HEK293 (cell line): ENCODE data around the gene GPHN.

Experiments used
- CTCF ChIA-PET: fragments of 350-600 bp; formaldehyde crosslinking; extraction: SDS; loops from one replicate; lab custom pipeline; 2021; ENCODE audit warnings: antibody characterized with exemption; lab: Yijun Ruan, JAX
- POLR2A ChIA-PET: fragments of 300-600 bp; formaldehyde crosslinking; extraction: SDS; loops from one replicate; lab custom pipeline; 2020; ENCODE audit warnings: antibody characterized with exemption, inconsistent platforms; lab: Yijun Ruan, JAX
- H3K27ac ChIP-seq: fragments of 200-500 bp; sonication (Bioruptor generic); 2 replicates; pipeline ENCODE4 v1.5.1; 2014; ENCODE audit warnings: low read depth, low read length, control low read depth, inconsistent platforms; ENCODE audit errors: extremely low read depth
- H3K36me3 ChIP-seq, 2 experiments: fragments of 200-500 bp in 1 of 2; sonication (Bioruptor generic) in 1 of 2; 1 replicate in 1 of 2; 2 replicates in 1 of 2; pipeline ENCODE4 v1.5.1; 2014 to 2017; ENCODE audit warnings: inconsistent platforms in 2 of 2, low read length in 2 of 2; ENCODE audit not compliant: control insufficient read depth in 2 of 2, insufficient read depth in 1 of 2
- H3K4me1 ChIP-seq: fragments of 200-500 bp; sonication (Bioruptor generic); 2 replicates; pipeline ENCODE4 v1.5.1; 2014; ENCODE audit warnings: mild to moderate bottlenecking, low read length, inconsistent platforms; ENCODE audit not compliant: control insufficient read depth, insufficient read depth
- H3K4me3 ChIP-seq: 2 replicates; pipeline ENCODE4 v1.5.1; 2011; ENCODE audit warnings: low read depth, mild to moderate bottlenecking, control low read depth, low read length, moderate library complexity
- H3K9me3 ChIP-seq: fragments of 200-500 bp; sonication (Bioruptor generic); 2 replicates; pipeline ENCODE4 v1.5.1; 2014; ENCODE audit warnings: low read depth, low read length, inconsistent platforms; ENCODE audit not compliant: control insufficient read depth, insufficient read depth
- BCL11A ChIP-seq: fragments of 450-650 bp; formaldehyde crosslinking; IDR thresholded peaks from 2 replicates; pipeline ENCODE4 v1.5.1; 2016; ENCODE audit warnings: low read depth, missing biosample characterization, missing genetic modification characterization
- GFI1B ChIP-seq: fragments of 450-650 bp; formaldehyde crosslinking; IDR thresholded peaks from 2 replicates; pipeline ENCODE4 v1.5.1; 2016; ENCODE audit warnings: missing biosample characterization, missing genetic modification characterization
- HOXA7 ChIP-seq: sonication (generic); formaldehyde crosslinking; IDR thresholded peaks from 2 replicates; pipeline ENCODE4 v1.8.1; 2022; ENCODE audit warnings: missing genetic modification reagents, borderline replicate concordance
- IKZF3 ChIP-seq: fragments of 450-650 bp; IDR thresholded peaks from 2 replicates; pipeline ENCODE4 v1.5.0; 2018; ENCODE audit warnings: missing biosample characterization, mild to moderate bottlenecking, missing genetic modification characterization, moderate library complexity
- OSR2 ChIP-seq: fragments of 450-650 bp; formaldehyde crosslinking; IDR thresholded peaks from 2 replicates; pipeline ENCODE4 v1.5.1; 2016; ENCODE audit warnings: missing biosample characterization, missing genetic modification characterization
- RBAK ChIP-seq: fragments of 450-650 bp; formaldehyde crosslinking; IDR thresholded peaks from 2 replicates; pipeline ENCODE4 v1.5.1; 2016; ENCODE audit warnings: missing biosample characterization, missing genetic modification characterization
- SETDB1 ChIP-seq: IDR thresholded peaks from one replicate; pipeline ENCODE4 v1.6.1; 2017; ENCODE audit warnings: mild to moderate bottlenecking, low read length, moderate library complexity, mixed read lengths; ENCODE audit not compliant: insufficient read length
- TRIM28 ChIP-seq: IDR thresholded peaks from 2 replicates; pipeline ENCODE4 v1.6.1; 2011; ENCODE audit warnings: low read length, control low read depth, borderline replicate concordance
- ZBTB48 ChIP-seq: fragments of 450-650 bp; formaldehyde crosslinking; IDR thresholded peaks from 2 replicates; pipeline ENCODE4 v1.5.1; 2016; ENCODE audit warnings: missing biosample characterization, missing genetic modification characterization
- ZFP3 ChIP-seq: fragments of 450-650 bp; formaldehyde crosslinking; IDR thresholded peaks from 2 replicates; pipeline ENCODE4 v1.5.1; 2016; ENCODE audit warnings: low read depth, missing biosample characterization, missing genetic modification characterization
- ZNF114 ChIP-seq: fragments of 450-650 bp; formaldehyde crosslinking; IDR thresholded peaks from 2 replicates; pipeline ENCODE4 v1.5.0; 2017; ENCODE audit warnings: missing biosample characterization, missing genetic modification characterization
- ZNF133 ChIP-seq: fragments of 450-650 bp; formaldehyde crosslinking; IDR thresholded peaks from 2 replicates; pipeline ENCODE4 v1.5.1; 2016; ENCODE audit warnings: missing biosample characterization, missing genetic modification characterization
- ZNF155 ChIP-seq: fragments of 450-650 bp; formaldehyde crosslinking; IDR thresholded peaks from 2 replicates; pipeline ENCODE4 v1.5.1; 2016; ENCODE audit warnings: missing biosample characterization, missing genetic modification characterization
- ZNF16 ChIP-seq: fragments of 450-650 bp; formaldehyde crosslinking; IDR thresholded peaks from 2 replicates; pipeline ENCODE4 v1.5.1; 2016; ENCODE audit warnings: low read depth, missing biosample characterization, missing genetic modification characterization
- ZNF169 ChIP-seq: fragments of 450-650 bp; formaldehyde crosslinking; IDR thresholded peaks from 2 replicates; pipeline ENCODE4 v1.5.1; 2016; ENCODE audit warnings: missing biosample characterization, missing genetic modification characterization
- ZNF2 ChIP-seq: fragments of 450-650 bp; formaldehyde crosslinking; IDR thresholded peaks from 2 replicates; pipeline ENCODE4 v1.5.1; 2016; ENCODE audit warnings: missing biosample characterization, missing genetic modification characterization
- ZNF350 ChIP-seq: fragments of 450-650 bp; formaldehyde crosslinking; IDR thresholded peaks from 2 replicates; pipeline ENCODE4 v1.5.0; 2017; ENCODE audit warnings: missing biosample characterization, mild to moderate bottlenecking, missing genetic modification characterization
- ZNF366 ChIP-seq: fragments of 450-650 bp; formaldehyde crosslinking; conservative IDR thresholded peaks from 2 replicates; pipeline ENCODE4 v1.5.1; 2016; ENCODE audit warnings: missing biosample characterization, missing genetic modification characterization
- ZNF433 ChIP-seq: fragments of 450-650 bp; formaldehyde crosslinking; IDR thresholded peaks from 2 replicates; pipeline ENCODE4 v1.5.1; 2016; ENCODE audit warnings: missing biosample characterization, missing genetic modification characterization, low read depth
- ZNF473 ChIP-seq: fragments of 450-650 bp; formaldehyde crosslinking; IDR thresholded peaks from 2 replicates; pipeline ENCODE4 v1.5.1; 2017; ENCODE audit warnings: missing biosample characterization, missing genetic modification characterization
- ZNF510 ChIP-seq: fragments of 450-650 bp; formaldehyde crosslinking; IDR thresholded peaks from 2 replicates; pipeline ENCODE4 v1.5.1; 2018; ENCODE audit warnings: mild to moderate bottlenecking, missing genetic modification characterization, missing biosample characterization; ENCODE audit not compliant: insufficient replicate concordance
- ZNF514 ChIP-seq: fragments of 450-650 bp; formaldehyde crosslinking; IDR thresholded peaks from 2 replicates; pipeline ENCODE4 v1.5.1; 2016; ENCODE audit warnings: missing biosample characterization, missing genetic modification characterization
- ZNF529 ChIP-seq: fragments of 450-650 bp; formaldehyde crosslinking; IDR thresholded peaks from 2 replicates; pipeline ENCODE4 v1.5.1; 2017; ENCODE audit warnings: missing genetic modification characterization, missing biosample characterization; ENCODE audit not compliant: insufficient replicate concordance
- ZNF623 ChIP-seq: fragments of 450-650 bp; formaldehyde crosslinking; IDR thresholded peaks from 2 replicates; pipeline ENCODE4 v1.5.1; 2016; ENCODE audit warnings: missing biosample characterization, missing genetic modification characterization
- ZNF777 ChIP-seq: fragments of 450-650 bp; formaldehyde crosslinking; IDR thresholded peaks from 2 replicates; pipeline ENCODE4 v1.5.1; 2017; ENCODE audit warnings: missing biosample characterization, missing genetic modification characterization, borderline replicate concordance
- ZSCAN16 ChIP-seq: fragments of 450-650 bp; formaldehyde crosslinking; IDR thresholded peaks from 2 replicates; pipeline ENCODE4 v1.5.1; 2016; ENCODE audit warnings: missing biosample characterization, missing genetic modification characterization
- ZXDB ChIP-seq: fragments of 450-650 bp; formaldehyde crosslinking; IDR thresholded peaks from 2 replicates; pipeline ENCODE4 v1.5.1; 2016; ENCODE audit warnings: missing biosample characterization, missing genetic modification characterization
- TF ChIP-seq, protein P1 (sequence below): fragments of 450-650 bp; formaldehyde crosslinking; IDR thresholded peaks from 2 replicates; pipeline ENCODE4 v1.5.1; 2016; ENCODE audit warnings: missing biosample characterization, missing genetic modification characterization
- TF ChIP-seq, protein P2 (sequence below): fragments of 450-650 bp; formaldehyde crosslinking; IDR thresholded peaks from 2 replicates; pipeline ENCODE4 v1.5.1; 2017; ENCODE audit warnings: missing biosample characterization, missing genetic modification characterization
- TF ChIP-seq, protein P3 (sequence below): fragments of 450-650 bp; formaldehyde crosslinking; IDR thresholded peaks from 2 replicates; pipeline ENCODE4 v1.5.1; 2016; ENCODE audit warnings: missing biosample characterization, missing genetic modification characterization

Gene GPHN

GRCh38 chr14:67127174-67127573 lies 619.2 kb downstream of the GPHN start:
- no peak overlapping the region for H3K27ac ChIP-seq
- H3K4me1 ChIP-seq, result no peaks in the 10 kb centered on the region
- CTCF ChIA-PET, result interaction anchor here (0.6 kb wide), 1 partner anchor 364 kb away, joined by 7 read pairs; no protein-coding TSS in a partner anchor
- no peaks in the 10 kb centered on the region for H3K9me3 ChIP-seq
- H3K4me3 ChIP-seq, result no peak overlapping the region
- TF ChIP-seq ZNF510 (tag by site-specific recombination), result no peak
- no peak for TF ChIP-seq IKZF3
- TF ChIP-seq, protein P1, sequence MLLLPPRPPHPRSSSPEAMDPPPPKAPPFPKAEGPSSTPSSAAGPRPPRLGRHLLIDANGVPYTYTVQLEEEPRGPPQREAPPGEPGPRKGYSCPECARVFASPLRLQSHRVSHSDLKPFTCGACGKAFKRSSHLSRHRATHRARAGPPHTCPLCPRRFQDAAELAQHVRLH (tag by site-specific recombination), result no peak
- TF ChIP-seq, protein P2, sequence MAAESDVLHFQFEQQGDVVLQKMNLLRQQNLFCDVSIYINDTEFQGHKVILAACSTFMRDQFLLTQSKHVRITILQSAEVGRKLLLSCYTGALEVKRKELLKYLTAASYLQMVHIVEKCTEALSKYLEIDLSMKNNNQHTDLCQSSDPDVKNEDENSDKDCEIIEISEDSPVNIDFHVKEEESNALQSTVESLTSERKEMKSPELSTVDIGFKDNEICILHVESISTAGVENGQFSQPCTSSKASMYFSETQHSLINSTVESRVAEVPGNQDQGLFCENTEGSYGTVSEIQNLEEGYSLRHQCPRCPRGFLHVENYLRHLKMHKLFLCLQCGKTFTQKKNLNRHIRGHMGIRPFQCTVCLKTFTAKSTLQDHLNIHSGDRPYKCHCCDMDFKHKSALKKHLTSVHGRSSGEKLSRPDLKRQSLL (tag by site-specific recombination), result no peak
- no peak for TF ChIP-seq RBAK (tag by site-specific recombination)
- no peak for TF ChIP-seq BCL11A
- no peak for TF ChIP-seq SETDB1
- no peak for TF ChIP-seq ZNF777 (tag by site-specific recombination)
- no peak for TF ChIP-seq ZXDB (tag by site-specific recombination)
- TF ChIP-seq ZFP3 (tag by site-specific recombination), result no peak
- TF ChIP-seq ZNF2 (tag by site-specific recombination), result no peak
- no peak for TF ChIP-seq ZNF114 (tag by site-specific recombination)
- no peak for TF ChIP-seq ZSCAN16 (tag by site-specific recombination)
- TF ChIP-seq ZNF514 (tag by site-specific recombination), result no peak
- no peak for TF ChIP-seq ZNF473 (tag by site-specific recombination)
- TF ChIP-seq ZNF529 (tag by site-specific recombination), result no peak
- H3K36me3 ChIP-seq, result peaks cover 5 to 10% of the 10 kb centered on the region in 2 experiments
- POLR2A ChIA-PET, result no interaction called here

DNA sequence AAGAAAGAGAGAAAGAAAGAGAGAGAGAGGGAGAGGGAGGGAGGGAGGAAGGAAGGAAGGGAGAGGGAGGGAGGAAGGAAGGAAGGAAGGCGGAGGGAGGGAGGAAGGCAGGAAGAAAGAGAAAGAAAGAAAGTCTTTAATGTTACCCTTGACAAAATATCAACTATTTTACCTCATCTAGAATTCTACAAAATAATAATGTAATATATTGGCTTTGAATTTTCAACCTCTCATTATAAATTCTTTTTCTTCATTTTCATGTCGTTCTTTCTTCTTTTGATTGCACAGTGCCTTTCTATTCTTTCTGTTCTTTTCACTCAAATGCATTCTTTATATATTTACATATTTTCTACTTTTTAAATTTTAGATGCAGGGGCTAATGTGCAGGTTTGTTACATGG lies 621.8 kb downstream of the GPHN start:
- CTCF ChIA-PET, result no interaction called here
- H3K4me1 ChIP-seq, result no peaks in the 10 kb centered on the region
- no peak overlapping the region for H3K4me3 ChIP-seq
- TF ChIP-seq ZNF350 (tag by site-specific recombination), result no peak
- TF ChIP-seq GFI1B (tag by site-specific recombination), result no peak
- no peak for TF ChIP-seq ZNF777 (tag by site-specific recombination)
- no peak for TF ChIP-seq ZNF155 (tag by site-specific recombination)
- no peak for TF ChIP-seq ZNF133 (tag by site-specific recombination)
- no peak for TF ChIP-seq ZBTB48 (tag by site-specific recombination)
- peaks cover 0 to 2% of the 10 kb centered on the region in 2 experiments; a peak in 2 of 3 replicates for H3K36me3 ChIP-seq
- H3K9me3 ChIP-seq, result no peaks in the 10 kb centered on the region
- no peak overlapping the region for H3K27ac ChIP-seq
- POLR2A ChIA-PET, result no interaction called here

DNA sequence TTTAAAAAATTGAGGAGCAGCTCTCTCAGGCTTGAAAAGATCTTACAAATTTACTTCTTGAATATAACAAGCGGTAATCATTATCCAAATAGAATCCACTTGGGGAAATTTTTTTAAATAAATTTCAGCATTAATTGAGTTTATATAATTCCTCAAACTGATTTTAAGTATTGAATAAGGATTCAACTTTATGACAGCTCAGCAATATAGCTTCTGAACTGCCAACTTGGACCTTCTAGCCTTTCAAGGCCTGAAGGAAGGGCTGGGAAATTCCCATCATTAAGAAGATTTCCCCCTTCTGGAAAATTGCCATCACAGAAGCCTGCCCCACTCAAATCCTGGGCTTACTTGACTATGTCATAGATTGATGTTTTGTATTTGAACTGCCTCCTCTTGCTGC lies 623.7 kb downstream of the GPHN start:
- Histone ChIP-seq H3K9me3 (no peaks in the 10 kb centered on the region), H3K4me3 (no peak overlapping the region), H3K4me1 (no peaks in the 10 kb centered on the region), H3K27ac (no peak overlapping the region), H3K36me3 (peaks cover 0 to 2% of the 10 kb centered on the region in 2 experiments; a peak in 2 of 3 replicates)
- no peak for TF ChIP-seq TRIM28
- no peak for TF ChIP-seq OSR2 (tag by site-specific recombination)
- TF ChIP-seq HOXA7 (CRISPR knock-in tag), result no peak
- TF ChIP-seq ZNF366 (tag by site-specific recombination), result no peak
- no peak for TF ChIP-seq ZNF777 (tag by site-specific recombination)
- no peak for TF ChIP-seq ZNF623 (tag by site-specific recombination)
- no peak for TF ChIP-seq ZNF16
- TF ChIP-seq ZNF433, result no peak
- no peak for TF ChIP-seq ZNF169 (tag by site-specific recombination)
- TF ChIP-seq, protein P3, sequence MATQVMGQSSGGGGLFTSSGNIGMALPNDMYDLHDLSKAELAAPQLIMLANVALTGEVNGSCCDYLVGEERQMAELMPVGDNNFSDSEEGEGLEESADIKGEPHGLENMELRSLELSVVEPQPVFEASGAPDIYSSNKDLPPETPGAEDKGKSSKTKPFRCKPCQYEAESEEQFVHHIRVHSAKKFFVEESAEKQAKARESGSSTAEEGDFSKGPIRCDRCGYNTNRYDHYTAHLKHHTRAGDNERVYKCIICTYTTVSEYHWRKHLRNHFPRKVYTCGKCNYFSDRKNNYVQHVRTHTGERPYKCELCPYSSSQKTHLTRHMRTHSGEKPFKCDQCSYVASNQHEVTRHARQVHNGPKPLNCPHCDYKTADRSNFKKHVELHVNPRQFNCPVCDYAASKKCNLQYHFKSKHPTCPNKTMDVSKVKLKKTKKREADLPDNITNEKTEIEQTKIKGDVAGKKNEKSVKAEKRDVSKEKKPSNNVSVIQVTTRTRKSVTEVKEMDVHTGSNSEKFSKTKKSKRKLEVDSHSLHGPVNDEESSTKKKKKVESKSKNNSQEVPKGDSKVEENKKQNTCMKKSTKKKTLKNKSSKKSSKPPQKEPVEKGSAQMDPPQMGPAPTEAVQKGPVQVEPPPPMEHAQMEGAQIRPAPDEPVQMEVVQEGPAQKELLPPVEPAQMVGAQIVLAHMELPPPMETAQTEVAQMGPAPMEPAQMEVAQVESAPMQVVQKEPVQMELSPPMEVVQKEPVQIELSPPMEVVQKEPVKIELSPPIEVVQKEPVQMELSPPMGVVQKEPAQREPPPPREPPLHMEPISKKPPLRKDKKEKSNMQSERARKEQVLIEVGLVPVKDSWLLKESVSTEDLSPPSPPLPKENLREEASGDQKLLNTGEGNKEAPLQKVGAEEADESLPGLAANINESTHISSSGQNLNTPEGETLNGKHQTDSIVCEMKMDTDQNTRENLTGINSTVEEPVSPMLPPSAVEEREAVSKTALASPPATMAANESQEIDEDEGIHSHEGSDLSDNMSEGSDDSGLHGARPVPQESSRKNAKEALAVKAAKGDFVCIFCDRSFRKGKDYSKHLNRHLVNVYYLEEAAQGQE, result no peak
- CTCF ChIA-PET, result interaction anchor here (1.1 kb wide), 1 partner anchor 771 kb away, joined by 3 read pairs; no protein-coding TSS in a partner anchor
- POLR2A ChIA-PET, result no interaction called here
